Endodermal cell (in vitro differentiated cells): ENCODE results near the gene UGT1A1. TPM values are rescaled to one million over a fixed set of nuclear protein-coding genes. Genes with fewer than 3 reads are reported as not detected.
A peak's percentile ranks its signal among the peaks of the same experiment; 100 is the strongest.

ENCODE experiments used
- DNase-seq: peaks from one replicate; pipeline ENCODE4 v3.0.0-alpha.2; 2017
- H3K27ac ChIP-seq: 2 replicates; pipeline ENCODE4 v1.5.1; 2013; ENCODE audit warnings: mild to moderate bottlenecking, low read depth, low read length, moderate library complexity
- H3K27me3 ChIP-seq: 2 replicates; pipeline ENCODE4 v1.6.1; 2013; ENCODE audit warnings: mild to moderate bottlenecking, low read length, moderate library complexity; ENCODE audit not compliant: insufficient read depth, control insufficient read depth, poor library complexity, severe bottlenecking
- H3K36me3 ChIP-seq: 2 replicates; pipeline ENCODE4 v1.7.0; 2013; ENCODE audit warnings: mild to moderate bottlenecking, low read length, moderate library complexity; ENCODE audit not compliant: control insufficient read depth, insufficient read depth
- H3K4me1 ChIP-seq: one replicate; pipeline ENCODE4 v1.7.0; 2013; ENCODE audit warnings: low read length; ENCODE audit not compliant: control insufficient read depth, insufficient read depth
- H3K4me3 ChIP-seq: 2 replicates; pipeline ENCODE4 v1.5.1; 2013; ENCODE audit warnings: mild to moderate bottlenecking, low read length, moderate library complexity
- H3K9ac ChIP-seq: 2 replicates; pipeline ENCODE4 v1.6.1; 2013; ENCODE audit warnings: mild to moderate bottlenecking, low read length, moderate library complexity; ENCODE audit not compliant: poor library complexity, severe bottlenecking; ENCODE audit errors: extremely low read depth
- H3K9me3 ChIP-seq: 2 replicates; pipeline ENCODE4 v1.6.1; 2013; ENCODE audit warnings: mild to moderate bottlenecking, low read length, moderate library complexity; ENCODE audit not compliant: control insufficient read depth
- H3K27ac Mint-ChIP-seq: 2 replicates; pipeline ENCODE4 v1.8.0; 2020; ENCODE audit warnings: mixed read lengths
- H3K27me3 Mint-ChIP-seq: 2 replicates; pipeline ENCODE4 v1.8.0; 2021; ENCODE audit warnings: mild to moderate bottlenecking, mixed read lengths; ENCODE audit not compliant: insufficient read depth
- H3K36me3 Mint-ChIP-seq: 2 replicates; pipeline ENCODE4 v1.8.0; 2020; ENCODE audit warnings: low read depth, mixed read lengths
- H3K4me1 Mint-ChIP-seq: 2 replicates; pipeline ENCODE4 v1.8.0; 2020; ENCODE audit warnings: mixed read lengths
- H3K4me3 Mint-ChIP-seq: 2 replicates; pipeline ENCODE4 v1.8.0; 2020; ENCODE audit warnings: mild to moderate bottlenecking, moderate library complexity, mixed read lengths
- H3K9me3 Mint-ChIP-seq: 2 replicates; pipeline ENCODE4 v1.8.0; 2020; ENCODE audit warnings: mild to moderate bottlenecking, mixed read lengths
- CTCF ChIP-seq: fragments of 200-600 bp; sonication (generic); conservative IDR thresholded peaks from 2 replicates; pipeline ENCODE4 v1.5.0; 2021; ENCODE audit warnings: antibody characterized with exemption, mild to moderate bottlenecking
- whole genome bisulfite sequencing, 2 experiments: methylation state at CpG; one replicate each; pipeline versions ENCODE4 v1.1.5 to v1.1.7; 2013; ENCODE audit warnings: missing lambda C conversion rate in 2 of 2, mixed read lengths in 1 of 2; ENCODE audit not compliant: insufficient coverage in 1 of 2, insufficient read length in 1 of 2; 5-methylcytosine and 5-hydroxymethylcytosine counted together
- total RNA-seq, 2 donors: library from RNA; stranded (reverse); fragmentation: NEBNext Ultra II Directional in 1 of 2; extraction: Animal tissue kit (Norgen Biotek cat#: 25700) in 1 of 2; gene quantifications; 2 replicates in 1 of 2; 3 replicates in 1 of 2; pipeline ENCODE4 v1.2.1, GENCODE V29; 2021

Gene UGT1A1
- total RNA-seq, 2 donors from 2014 or later: not detected

- H3K9ac ChIP-seq: no peak overlapping the region
- peak; percentile 38 for TF ChIP-seq CTCF
- Mint-ChIP-seq H3K4me3 (no peak overlapping the region), H3K27me3 (peaks cover 20% of the 10 kb centered on the region), H3K27ac (no peak overlapping the region), H3K9me3 (peaks cover 2% of the 10 kb centered on the region), H3K4me1 (no peaks in the 10 kb centered on the region), H3K36me3 (no peaks in the 10 kb centered on the region)
- H3K27ac ChIP-seq: no peak overlapping the region
- H3K27me3 ChIP-seq: no peaks in the 10 kb centered on the region
- WGBS, 2 experiments: 91 to 92% methylated on average over 5 to 12 of the region's 12 CpGs
- H3K36me3 ChIP-seq: no peaks in the 10 kb centered on the region
- no peaks in the 10 kb centered on the region for H3K9me3 ChIP-seq
- peak; percentile 36 for DNase-seq
- H3K4me1 ChIP-seq: no peaks in the 10 kb centered on the region
- H3K4me3 ChIP-seq: no peak overlapping the region
Measured at GRCh38 chr2:233807215-233807865, 47.3 kb downstream of the UGT1A1 start.

- H3K27ac ChIP-seq: no peak overlapping the region
- H3K27me3 ChIP-seq: no peaks in the 10 kb centered on the region
- peak; percentile 30 for DNase-seq
- no peak overlapping the region for H3K27ac Mint-ChIP-seq
- H3K27me3 Mint-ChIP-seq: peaks cover 14% of the 10 kb centered on the region
- H3K36me3 ChIP-seq: no peaks in the 10 kb centered on the region
- H3K4me3 Mint-ChIP-seq: no peak overlapping the region
- H3K4me1 Mint-ChIP-seq: no peaks in the 10 kb centered on the region
- no peaks in the 10 kb centered on the region for H3K9me3 ChIP-seq
- H3K9ac ChIP-seq: no peak overlapping the region
- no peaks in the 10 kb centered on the region for H3K4me1 ChIP-seq
- no peak overlapping the region for H3K4me3 ChIP-seq
- TF ChIP-seq CTCF: no peak
- H3K9me3 Mint-ChIP-seq: peaks cover 2% of the 10 kb centered on the region
- no peaks in the 10 kb centered on the region for H3K36me3 Mint-ChIP-seq
- WGBS, 2 experiments: 87 to 96% methylated on average over 4 to 10 of the region's 10 CpGs
Measured at GRCh38 chr2:233807966-233808935, 48.2 kb downstream of the UGT1A1 start.

GRCh38 chr2:233810385-233810784 is 50.3 kb downstream of the UGT1A1 start:
- TF ChIP-seq CTCF: no peak
- Mint-ChIP-seq H3K27ac (no peak overlapping the region), H3K36me3 (no peaks in the 10 kb centered on the region), H3K4me3 (no peak overlapping the region), H3K9me3 (peaks cover 2% of the 10 kb centered on the region), H3K27me3 (peaks cover 8% of the 10 kb centered on the region), H3K4me1 (no peaks in the 10 kb centered on the region)
- no peaks in the 10 kb centered on the region for H3K9me3 ChIP-seq
- peak; percentile 17 for DNase-seq
- H3K4me1 ChIP-seq: no peaks in the 10 kb centered on the region
- no peak overlapping the region for H3K9ac ChIP-seq
- H3K36me3 ChIP-seq: no peaks in the 10 kb centered on the region
- H3K4me3 ChIP-seq: no peak overlapping the region
- WGBS, 2 experiments: 93 to 100% methylated on average over 5 to 6 of the region's 6 CpGs
- no peaks in the 10 kb centered on the region for H3K27me3 ChIP-seq
- no peak overlapping the region for H3K27ac ChIP-seq
